GM18505 (cell line): ENCODE results near the gene STARD7.
"Not testable (repeated sequence)": the region's sequence is repeated elsewhere in the genome, so short reads cannot be mapped to it uniquely, and the experiment has no call there.

Experiments
- ATAC-seq: cut with Tn5 transposase; IDR thresholded peaks from one replicate; pipeline ENCODE4 v1.9.1; 2021; ENCODE audit not compliant: unreplicated experiment
- POLR2A ChIP-seq: IDR thresholded peaks from 4 replicates; pipeline ENCODE4 v1.6.1; 2011; ENCODE audit warnings: borderline replicate concordance; ENCODE audit not compliant: insufficient read depth, insufficient read length; ENCODE audit errors: extremely low read depth

Gene STARD7

GRCh38 chr2:96171831-96172230 is 36.8 kb downstream of the STARD7 start:
- no peak for TF ChIP-seq POLR2A
- ATAC-seq = no peak

GRCh38 chr2:96170626-96171025 is 38.0 kb downstream of the STARD7 start:
- ATAC-seq = no peak
- TF ChIP-seq POLR2A = no peak

- no peak for ATAC-seq
- TF ChIP-seq POLR2A = no peak
These were observed 38.6 kb downstream of the STARD7 start for GRCh38 chr2:96169868-96170507.

GRCh38 chr2:96167407-96168013 is 41.1 kb downstream of the STARD7 start:
- no peak for TF ChIP-seq POLR2A
- no peak for ATAC-seq

GRCh38 chr2:96164459-96165184 is 44.0 kb downstream of the STARD7 start:
- peak; percentile 88 for TF ChIP-seq POLR2A
- peak; percentile 63 for ATAC-seq

GRCh38 chr2:96163768-96164429 is 44.7 kb downstream of the STARD7 start:
- ATAC-seq = peak; percentile 55
- TF ChIP-seq POLR2A = peak; percentile 58

GRCh38 chr2:96163415-96163767 is 45.2 kb downstream of the STARD7 start:
- TF ChIP-seq POLR2A = no peak
- peak; percentile 5 for ATAC-seq

GRCh38 chr2:96161898-96162297 is 46.7 kb downstream of the STARD7 start:
- ATAC-seq = no peak
- TF ChIP-seq POLR2A = no peak

- not testable (repeated sequence) for ATAC-seq
These were observed 48.3 kb downstream of the STARD7 start for GRCh38 chr2:96160366-96160765.

- TF ChIP-seq POLR2A = peak; percentile 19
- no peak for ATAC-seq
These were observed 49.4 kb downstream of the STARD7 start for GRCh38 chr2:96159084-96159830.

- TF ChIP-seq POLR2A = peak; percentile 17
- no peak for ATAC-seq
These were observed 50.1 kb downstream of the STARD7 start for GRCh38 chr2:96158554-96158940.

GRCh38 chr2:96157649-96158553 is 50.7 kb downstream of the STARD7 start:
- peak; percentile 50 for ATAC-seq
- peak; percentile 58 for TF ChIP-seq POLR2A
